ENCODE results near the gene TOM1. TPM values are rescaled to one million over a fixed set of nuclear protein-coding genes. Genes with fewer than 3 reads are reported as not detected.
"Not testable (repeated sequence)": the region's sequence is repeated elsewhere in the genome, so short reads cannot be mapped to it uniquely, and the experiment has no call there.

The TOM1 gene
- total and polyA plus RNA-seq, 2 of the 13 experiments (the other 11 are each of a cell fraction or from before 2014, with no cell fraction given): 30.8 to 87.3 TPM

GRCh38 chr22:35364230-35364629 lies 64.5 kb downstream of the TOM1 start (continued):
- TF ChIP-seq ATF4 (CRISPR knock-in tag; IDR thresholded peaks at IDR 0.05) (peak in 1 of 2 experiments; percentile 52; a peak in 2 of 4 replicates), ZNF614 (CRISPR knock-in tag; IDR thresholded peaks at IDR 0.05; ENCODE audit: borderline replicate concordance) (0 out of 2 replicates have a peak, but pooled peaks have one; percentile 24), GATAD1 (CRISPR knock-in tag; IDR thresholded peaks at IDR 0.05) (0 out of 2 replicates have a peak, but pooled peaks have one; percentile 54), ZBTB3 (CRISPR knock-in tag; IDR thresholded peaks at IDR 0.05; ENCODE audit: borderline replicate concordance, low read depth) (peak; percentile 89; the same call in 1 of the 2 replicates), ZNF292 (CRISPR knock-in tag; IDR thresholded peaks at IDR 0.05; ENCODE audit: borderline replicate concordance, low read depth) (0 out of 2 replicates have a peak, but pooled peaks have one; percentile 25), JUND (CRISPR knock-in tag; IDR thresholded peaks at IDR 0.05) (peak; percentile 95), LCORL (CRISPR knock-in tag; IDR thresholded peaks at IDR 0.05) (peak; percentile 55), JUNB (CRISPR knock-in tag; IDR thresholded peaks at IDR 0.05; ENCODE audit: borderline replicate concordance) (peak; percentile 90; the same call in 1 of the 2 replicates), NCOA2 (CRISPR knock-in tag; IDR thresholded peaks at IDR 0.05) (peak; percentile 61; the same call in 1 of the 2 replicates), RCOR2 (CRISPR knock-in tag; IDR thresholded peaks at IDR 0.05) (peak; percentile 54; the same call in 1 of the 2 replicates), SKIL (CRISPR knock-in tag; IDR thresholded peaks at IDR 0.05; ENCODE audit: borderline replicate concordance) (peak; percentile 84), ZBTB40 (CRISPR knock-in tag; IDR thresholded peaks at IDR 0.05) (peak; percentile 33; the same call in 1 of the 2 replicates), GABPA (CRISPR knock-in tag; IDR thresholded peaks at IDR 0.05; ENCODE audit: low read depth) (peak; percentile 51; the same call in 1 of the 2 replicates), SIX1 (CRISPR knock-in tag; IDR thresholded peaks at IDR 0.05; ENCODE audit: borderline replicate concordance) (peak; percentile 90), SP5 (CRISPR knock-in tag; IDR thresholded peaks at IDR 0.05; ENCODE audit: borderline replicate concordance, low read depth) (peak; percentile 40; the same call in 1 of the 2 replicates)
- not testable (repeated sequence) for TF ChIP-seq LCORL (IDR thresholded peaks at IDR 0.05); ZBTB40 (IDR thresholded peaks at IDR 0.05); GABPA (IDR thresholded peaks at IDR 0.05; ENCODE audit: low read depth, low read length)
